Measurements from ENCODE around the gene RIPOR3.

The RIPOR3 gene

GRCh38 chr20:50607436-50607835 is 83.9 kb downstream of the RIPOR3 start:
- Histone ChIP-seq H4K20me1 (ENCODE audit: insufficient read depth, low read length) (no peaks in the 10 kb centered on the region), H3K4me1 (ENCODE audit: insufficient read depth, low read length, severe bottlenecking) (no peaks in the 10 kb centered on the region), H3K9me2 (ENCODE audit: low read depth, low read length) (no peaks in the 10 kb centered on the region), H3K27me3 (ENCODE audit: insufficient read depth, low read length) (0 out of 2 replicates have a peak, but pooled peaks cover 4% of the 10 kb centered on the region), H3K9ac (ENCODE audit: low read length) (no peak overlapping the region), H3K27ac (ENCODE audit: low read depth, low read length, poor library complexity, severe bottlenecking) (no peak overlapping the region), H3K4me2 (ENCODE audit: low read length) (no peak overlapping the region), H3K36me3 (ENCODE audit: insufficient read depth, low read length) (no peaks in the 10 kb centered on the region), H3K9me3 (ENCODE audit: low read length) (no peaks in the 10 kb centered on the region), H3K79me2 (ENCODE audit: insufficient read depth, low read length) (no peaks in the 10 kb centered on the region), H3F3A (ENCODE audit: insufficient read depth, low read length) (no peaks in the 10 kb centered on the region), H2AFZ (ENCODE audit: low read length) (no peak overlapping the region), H3K4me3 (ENCODE audit: low read depth, low read length, poor library complexity, severe bottlenecking) (no peak overlapping the region)
- TF ChIP-seq CTCF (IDR thresholded peaks at IDR 0.05; ENCODE audit: low read length): no peak
- TF ChIP-seq EZH2 (IDR thresholded peaks at IDR 0.05; ENCODE audit: borderline replicate concordance, low read length): no peak

DNA sequence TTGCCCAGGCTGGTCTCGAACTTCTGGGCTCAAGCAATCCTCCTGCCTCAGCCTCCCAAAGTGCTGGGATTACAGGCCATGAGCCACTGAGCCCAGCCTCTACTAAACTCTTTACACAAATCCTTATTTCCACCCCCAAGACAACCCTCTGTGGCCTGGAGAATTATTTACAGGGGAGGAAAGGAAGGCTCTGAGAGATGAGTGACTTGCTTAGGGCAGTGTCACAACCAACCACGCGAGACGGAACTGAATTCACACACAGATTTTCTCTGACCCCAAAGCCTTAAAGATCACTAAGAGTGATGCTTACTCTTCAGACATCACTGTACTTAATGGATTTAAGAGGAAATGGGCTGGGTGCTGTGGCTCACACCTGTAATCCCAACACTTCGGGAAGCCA is 86.2 kb downstream of the RIPOR3 start:
- H4K20me1 ChIP-seq (ENCODE audit: insufficient read depth, low read length): no peaks in the 10 kb centered on the region
- H3K4me3 ChIP-seq (ENCODE audit: low read depth, low read length, poor library complexity, severe bottlenecking): no peak overlapping the region
- TF ChIP-seq EZH2 (IDR thresholded peaks at IDR 0.05; ENCODE audit: borderline replicate concordance, low read length): no peak
- no peak for TF ChIP-seq CTCF (IDR thresholded peaks at IDR 0.05; ENCODE audit: low read length)
- H3K4me2 ChIP-seq (ENCODE audit: low read length): no peak overlapping the region
- H3K36me3 ChIP-seq (ENCODE audit: insufficient read depth, low read length): no peaks in the 10 kb centered on the region
- 0 out of 2 replicates have a peak, but pooled peaks cover 4% of the 10 kb centered on the region for H3K27me3 ChIP-seq (ENCODE audit: insufficient read depth, low read length)
- no peaks in the 10 kb centered on the region for H3K79me2 ChIP-seq (ENCODE audit: insufficient read depth, low read length)
- H3F3A ChIP-seq (ENCODE audit: insufficient read depth, low read length): no peaks in the 10 kb centered on the region
- H3K9ac ChIP-seq (ENCODE audit: low read length): no peak overlapping the region
- H3K9me2 ChIP-seq (ENCODE audit: low read depth, low read length): no peaks in the 10 kb centered on the region
- no peak overlapping the region for H2AFZ ChIP-seq (ENCODE audit: low read length)
- H3K4me1 ChIP-seq (ENCODE audit: insufficient read depth, low read length, severe bottlenecking): no peaks in the 10 kb centered on the region
- H3K27ac ChIP-seq (ENCODE audit: low read depth, low read length, poor library complexity, severe bottlenecking): no peak overlapping the region
- H3K9me3 ChIP-seq (ENCODE audit: low read length): no peaks in the 10 kb centered on the region

DNA sequence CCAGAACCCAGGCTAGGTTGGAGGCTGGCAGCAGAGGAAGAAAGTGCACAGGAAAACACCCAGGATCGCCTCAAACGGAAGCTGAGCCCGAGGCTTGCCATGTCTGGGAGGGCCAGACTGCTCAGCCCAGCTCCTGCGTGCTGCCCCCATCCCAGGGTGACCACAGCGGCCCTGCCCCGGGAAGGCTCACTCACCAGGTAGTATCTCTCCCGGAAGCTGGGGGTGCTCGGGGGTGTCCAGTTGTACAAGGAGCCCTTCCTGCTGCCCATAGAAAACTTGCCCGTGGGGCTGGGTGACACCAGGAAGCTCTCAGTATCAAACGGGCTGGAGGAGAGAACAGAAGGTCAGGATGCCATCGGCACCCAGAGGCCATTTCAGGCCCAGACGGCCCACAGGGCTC is 86.9 kb downstream of the RIPOR3 start:
- TF ChIP-seq CTCF (IDR thresholded peaks at IDR 0.05; ENCODE audit: low read length): no peak
- no peak for TF ChIP-seq EZH2 (IDR thresholded peaks at IDR 0.05; ENCODE audit: borderline replicate concordance, low read length)
- no peak overlapping the region for H3K9ac ChIP-seq (ENCODE audit: low read length)
- H3K4me1 ChIP-seq (ENCODE audit: insufficient read depth, low read length, severe bottlenecking): no peaks in the 10 kb centered on the region

More for the DNA sequence above, 86.9 kb downstream of the RIPOR3 start:
- 0 out of 2 replicates have a peak, but pooled peaks cover 4% of the 10 kb centered on the region for H3K27me3 ChIP-seq (ENCODE audit: insufficient read depth, low read length)
- no peaks in the 10 kb centered on the region for H3K79me2 ChIP-seq (ENCODE audit: insufficient read depth, low read length)
- no peak overlapping the region for H2AFZ ChIP-seq (ENCODE audit: low read length)
- H3K9me2 ChIP-seq (ENCODE audit: low read depth, low read length): no peaks in the 10 kb centered on the region
- no peak overlapping the region for H3K27ac ChIP-seq (ENCODE audit: low read depth, low read length, poor library complexity, severe bottlenecking)
- H3F3A ChIP-seq (ENCODE audit: insufficient read depth, low read length): no peaks in the 10 kb centered on the region
- no peaks in the 10 kb centered on the region for H3K9me3 ChIP-seq (ENCODE audit: low read length)
- H3K4me2 ChIP-seq (ENCODE audit: low read length): no peak overlapping the region
- no peaks in the 10 kb centered on the region for H3K36me3 ChIP-seq (ENCODE audit: insufficient read depth, low read length)
- no peaks in the 10 kb centered on the region for H4K20me1 ChIP-seq (ENCODE audit: insufficient read depth, low read length)
- H3K4me3 ChIP-seq (ENCODE audit: low read depth, low read length, poor library complexity, severe bottlenecking): no peak overlapping the region
